ENCODE results near the gene HSPB1.

DNA sequence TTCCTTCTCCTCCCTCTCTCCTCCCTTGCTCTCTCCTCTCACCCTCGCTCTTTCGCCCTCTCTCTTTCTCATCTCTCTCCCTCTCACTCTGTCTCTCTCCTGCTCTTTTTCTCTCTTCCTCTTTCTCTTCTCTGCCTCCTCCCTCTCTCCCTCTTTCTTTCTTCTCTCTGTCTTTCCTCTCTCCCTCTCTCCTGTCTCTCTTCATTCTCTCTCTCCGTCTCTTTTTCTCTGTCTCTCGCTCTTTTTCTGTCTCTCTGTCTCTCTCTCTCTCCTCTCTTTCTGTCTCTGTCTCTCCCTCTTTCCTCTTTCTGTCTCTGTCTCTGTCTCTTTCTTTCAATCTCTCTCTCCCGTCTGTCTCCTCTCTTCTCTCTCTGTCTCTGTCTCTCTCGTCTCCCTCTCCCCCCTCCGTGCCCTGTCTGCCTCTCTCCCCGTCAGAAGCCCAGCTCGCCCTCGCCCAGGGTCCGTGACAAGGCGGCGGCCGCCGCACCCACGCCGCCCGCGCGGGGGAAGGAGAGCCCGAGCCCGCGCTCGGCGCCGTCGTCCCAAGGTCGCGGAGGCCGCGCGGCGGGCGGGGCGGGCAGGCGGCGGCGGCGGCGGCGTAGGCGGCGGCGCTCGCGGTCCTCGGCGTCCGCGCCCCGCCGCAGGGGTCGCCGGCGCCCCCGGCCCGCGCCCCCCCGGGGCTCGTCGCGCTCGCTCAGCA, 21.3 kb upstream of the HSPB1 start:
- no peak for TF ChIP-seq POLR2AphosphoS5 (IDR thresholded peaks at IDR 0.05)
- no peak for TF ChIP-seq POLR2A (IDR thresholded peaks at IDR 0.05)
- no peak for TF ChIP-seq CTCF (IDR thresholded peaks at IDR 0.05)

Measured in suprapubic skin (tissue), 4 donors.